ENCODE results near the gene ATXN1. TPM values are rescaled to one million over a fixed set of nuclear protein-coding genes. Genes with fewer than 3 reads are reported as not detected.
A peak's percentile ranks its signal among the peaks of the same experiment; 100 is the strongest.

ATXN1 gene
- total and polyA plus RNA-seq, 2 experiments from 2014 or later = 4.8 to 9.1 TPM

GRCh38 chr6:16776394-16777017, 15.2 kb upstream of the ATXN1 start:
- Histone ChIP-seq H3K4me1 (ENCODE audit: insufficient read depth) (no peaks in the 10 kb centered on the region), H2AFZ (0 out of 2 replicates have a peak overlapping the region, but pooled peaks have one; percentile 0), H3K9me2 (ENCODE audit: insufficient read depth) (no peaks in the 10 kb centered on the region), H3K4me2 (no peak overlapping the region), H3F3A (replicated peaks; ENCODE audit: low read depth) (no peaks in the 10 kb centered on the region), H3K79me2 (replicated peaks; ENCODE audit: insufficient read depth) (no peaks in the 10 kb centered on the region), H3K4me3 (no peak overlapping the region), H3K27ac (ENCODE audit: low read depth) (no peak overlapping the region), H3K27me3 (ENCODE audit: insufficient read depth) (no peaks in the 10 kb centered on the region), H3K36me3 (ENCODE audit: insufficient read depth) (no peaks in the 10 kb centered on the region), H4K20me1 (replicated peaks; ENCODE audit: insufficient read depth) (no peaks in the 10 kb centered on the region)
- no peak overlapping the region for H3K27ac Mint-ChIP-seq
- H3K27me3 Mint-ChIP-seq (ENCODE audit: insufficient read depth, low read depth, poor library complexity) = peaks cover 4% of the 10 kb centered on the region
- DNase-seq (ENCODE audit: low spot score) (peak; percentile 36), ATAC-seq (peak; percentile 60)
- no peak for TF ChIP-seq CREB1 (CRISPR knock-in tag; IDR thresholded peaks at IDR 0.05; ENCODE audit: low read depth)
- no peak for TF ChIP-seq STAT1 (IDR thresholded peaks at IDR 0.05; ENCODE audit: unreplicated experiment)
- TF ChIP-seq CTCF (conservative IDR thresholded peaks at IDR 0.05; ENCODE audit: low read depth in 2 of 2) = peak in 1 of 2 experiments; percentile 23; a peak in 2 of 4 replicates
- no peak for TF ChIP-seq NANOG (IDR thresholded peaks at IDR 0.05; ENCODE audit: borderline replicate concordance)
- TF ChIP-seq ETS1 (IDR thresholded peaks at IDR 0.05) = no peak
- H3K4me1 Mint-ChIP-seq = peaks cover 2% of the 10 kb centered on the region; the same call in 1 of the 3 replicates
- H3K4me3 Mint-ChIP-seq = no peak overlapping the region
- no peaks in the 10 kb centered on the region for H3K36me3 Mint-ChIP-seq (ENCODE audit: low read depth)
- no peaks in the 10 kb centered on the region for H3K9me3 Mint-ChIP-seq

- Mint-ChIP-seq H3K9me3 (no peaks in the 10 kb centered on the region), H3K36me3 (ENCODE audit: low read depth) (no peaks in the 10 kb centered on the region), H3K4me1 (peaks cover 16% of the 10 kb centered on the region), H3K27ac (no peak overlapping the region), H3K27me3 (ENCODE audit: insufficient read depth, low read depth, poor library complexity) (peaks cover 9% of the 10 kb centered on the region), H3K4me3 (no peak overlapping the region)
- H3K4me1 ChIP-seq (ENCODE audit: insufficient read depth) = peaks cover 7% of the 10 kb centered on the region; the same call in 1 of the 2 replicates
- H3K79me2 ChIP-seq (replicated peaks; ENCODE audit: insufficient read depth) = no peaks in the 10 kb centered on the region
- no peak overlapping the region for H2AFZ ChIP-seq
- no peaks in the 10 kb centered on the region for H4K20me1 ChIP-seq (replicated peaks; ENCODE audit: insufficient read depth)
- H3K27me3 ChIP-seq (ENCODE audit: insufficient read depth) = no peaks in the 10 kb centered on the region
- no peak overlapping the region for H3K27ac ChIP-seq (ENCODE audit: low read depth)
- DNase-seq (ENCODE audit: low spot score) (no peak), ATAC-seq (no peak)
- H3F3A ChIP-seq (replicated peaks; ENCODE audit: low read depth) = no peaks in the 10 kb centered on the region
- H3K9me2 ChIP-seq (ENCODE audit: insufficient read depth) = no peaks in the 10 kb centered on the region
- H3K4me3 ChIP-seq = no peak overlapping the region
- no peaks in the 10 kb centered on the region for H3K36me3 ChIP-seq (ENCODE audit: insufficient read depth)
- no peak overlapping the region for H3K4me2 ChIP-seq
- no peak for TF ChIP-seq CTCF (conservative IDR thresholded peaks at IDR 0.05; ENCODE audit: low read depth in 2 of 2)
- no peak for TF ChIP-seq ETS1 (IDR thresholded peaks at IDR 0.05)
- no peak for TF ChIP-seq REST (IDR thresholded peaks at IDR 0.05; ENCODE audit: unreplicated experiment)
- no peak for TF ChIP-seq STAT1 (IDR thresholded peaks at IDR 0.05; ENCODE audit: unreplicated experiment)
- no peak for TF ChIP-seq NANOG (IDR thresholded peaks at IDR 0.05; ENCODE audit: borderline replicate concordance)
- no peak for TF ChIP-seq EZH2 (IDR thresholded peaks at IDR 0.05; ENCODE audit: low read depth, unreplicated experiment)
- no peak for TF ChIP-seq EZH2phosphoT487 (IDR thresholded peaks at IDR 0.05; ENCODE audit: unreplicated experiment)
- no peak for TF ChIP-seq ZNF331 (CRISPR knock-in tag; IDR thresholded peaks at IDR 0.05; ENCODE audit: low read depth)
- TF ChIP-seq JUNB (IDR thresholded peaks at IDR 0.05; ENCODE audit: unreplicated experiment) = no peak
Measured at GRCh38 chr6:16774437-16774836, 13.2 kb upstream of the ATXN1 start.

Measured in GM23338 (cell line).